ENCODE data around the gene IL10RB. TPM values are rescaled to one million over a fixed set of nuclear protein-coding genes. Genes with fewer than 3 reads are reported as not detected.
"Not testable (repeated sequence)": the region's sequence is repeated elsewhere in the genome, so short reads cannot be mapped to it uniquely, and the experiment has no call there.

IL10RB gene
- total and polyA plus RNA-seq, 10 of the 15 experiments (the other 5 are each of a cell fraction or from before 2014, with no cell fraction given) = 15.0 to 55.1 (median 34.9) TPM

DNA sequence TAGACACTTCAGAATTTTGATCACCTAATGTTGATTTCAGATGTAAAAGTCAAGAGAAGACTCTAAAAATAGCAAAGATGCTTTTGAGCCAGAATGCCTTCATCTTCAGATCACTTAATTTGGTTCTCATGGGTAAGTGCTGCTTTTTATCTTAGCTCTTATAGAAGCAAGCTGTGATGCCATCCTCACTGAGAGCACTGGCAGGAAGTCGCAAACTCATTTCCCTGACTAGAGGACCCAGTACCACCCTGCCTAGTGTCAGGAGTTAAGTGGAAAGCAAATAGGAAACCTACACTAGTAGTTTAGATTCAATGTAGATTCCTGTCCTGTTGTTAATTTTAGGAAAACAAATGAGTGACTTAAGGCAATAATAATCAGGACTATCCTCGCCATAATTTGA lies 24.3 kb upstream of the IL10RB start (continued):
- TF ChIP-seq MXI1 (IDR thresholded peaks at IDR 0.05; ENCODE audit: low read depth, low read length) = no peak
- TF ChIP-seq NBN (IDR thresholded peaks at IDR 0.05) = no peak

DNA sequence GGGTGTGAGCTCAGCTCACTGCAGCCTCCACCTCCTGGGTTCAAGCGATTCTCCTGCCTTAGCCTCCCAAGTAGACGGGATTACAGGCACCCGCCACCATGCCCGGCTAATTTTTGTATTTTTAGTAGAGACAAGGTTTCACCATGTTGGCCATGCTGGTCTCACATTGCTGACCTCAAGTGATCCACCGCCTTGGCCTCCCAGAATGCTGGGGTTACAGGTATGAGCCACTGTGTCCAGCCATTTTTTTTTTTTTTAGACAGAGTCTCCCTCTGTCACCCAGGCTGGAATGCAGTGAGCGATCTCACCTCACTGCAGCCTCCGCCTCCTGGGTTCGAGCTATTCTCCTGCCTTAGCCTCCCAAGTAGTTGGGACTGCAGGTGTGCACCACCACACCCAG lies 23.3 kb upstream of the IL10RB start:
- RAD21 ChIA-PET (ENCODE audit: unreplicated experiment); H3K27me3 ChIP-seq (replicated peaks in 1 of 2; ENCODE audit: control insufficient read depth in 2 of 2, insufficient read depth in 2 of 2, low read length in 1 of 2); FAIRE-seq; POLR2A ChIA-PET; intact Hi-C loops (cut with micrococcal nuclease; ENCODE audit: unreplicated experiment); H2AFZ ChIP-seq (ENCODE audit: control insufficient read depth, low read depth, low read length); H3K4me2 ChIP-seq (ENCODE audit: control insufficient read depth, insufficient read depth); H3K4me3 ChIP-seq; H3K27ac ChIP-seq (ENCODE audit: control insufficient read depth, insufficient read depth); in situ Hi-C loops (cut with MboI); DNase-seq (ENCODE audit: low read depth, low spot score); H3K9ac ChIP-seq (ENCODE audit: control insufficient read depth, insufficient read depth, low read length); H3K9me3 ChIP-seq (replicated peaks; ENCODE audit: control insufficient read depth, insufficient read depth, low read length); ATAC-seq; H4K20me1 ChIP-seq (ENCODE audit: control insufficient read depth, insufficient read depth); BruUV-seq (replicated peaks): not testable (repeated sequence)
- H3K79me2 ChIP-seq (ENCODE audit: control insufficient read depth, insufficient read depth, low read length) = peaks cover 40% of the 10 kb centered on the region
- over 99% methylated on average over 8 of the region's 8 CpGs for WGBS (ENCODE audit: insufficient coverage, insufficient replicate concordance, low lambda C conversion rate, missing lambda C conversion rate)
- ChIA-PET CTCF (interaction anchor here (1.5 kb wide), 1 partner anchor 23 kb away, joined by 5 read pairs; the partner anchor contains the start of gene IL10RB), SMC1A (ENCODE audit: uncharacterized antibody, unreplicated experiment) (interaction anchor here (0.6 kb wide), 1 partner anchor 66 kb away, joined by 4 read pairs; no protein-coding TSS in a partner anchor)
- peaks cover 36% of the 10 kb centered on the region for H3K4me1 ChIP-seq (ENCODE audit: control insufficient read depth, insufficient read depth, low read length)
- peaks cover 14 to 31% of the 10 kb centered on the region in 2 experiments for H3K36me3 ChIP-seq (ENCODE audit: control insufficient read depth in 2 of 2, insufficient read depth in 2 of 2, low read length in 1 of 2)

DNA sequence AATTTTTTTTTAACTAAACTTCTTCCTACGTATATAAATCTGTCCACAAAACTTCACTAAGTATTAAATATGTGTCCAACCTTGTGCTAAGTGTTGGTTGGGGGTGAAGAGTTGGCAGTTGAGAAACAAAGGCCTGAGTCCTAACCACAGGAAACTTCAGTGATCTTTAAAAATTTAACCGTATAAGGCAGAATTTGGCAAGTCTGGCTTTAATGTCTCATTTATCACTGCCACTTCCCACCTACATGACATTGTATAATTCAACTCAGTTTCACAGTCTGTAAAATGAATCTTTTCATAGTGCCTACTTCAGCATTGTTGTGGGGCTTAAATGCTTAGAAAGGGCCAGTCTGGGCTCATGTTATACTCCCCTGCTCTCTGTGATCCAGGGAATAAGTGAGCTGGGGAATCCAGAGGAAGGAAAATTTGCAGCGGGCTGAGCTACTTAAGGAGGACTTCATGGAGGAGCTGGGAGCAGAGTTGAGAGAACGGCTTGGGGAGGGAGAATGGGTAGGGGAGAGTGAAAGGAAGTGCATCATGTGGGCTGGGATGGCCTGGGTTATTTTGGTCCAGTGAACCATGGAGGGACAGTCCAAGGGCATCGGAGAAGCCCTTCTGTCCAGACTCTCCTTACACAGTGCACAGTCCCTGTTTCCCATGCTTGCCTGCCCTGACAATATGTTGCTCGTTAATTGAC lies 21.9 kb upstream of the IL10RB start:
- BruUV-seq (replicated peaks) = TSS peak; percentile 40
- no peak for FAIRE-seq
- WGBS (ENCODE audit: insufficient coverage, insufficient replicate concordance, low lambda C conversion rate, missing lambda C conversion rate) = 86% methylated on average over 6 of the region's 6 CpGs
- Histone ChIP-seq H2AFZ (ENCODE audit: control insufficient read depth, low read depth, low read length) (no peak overlapping the region), H4K20me1 (ENCODE audit: control insufficient read depth, insufficient read depth) (no peaks in the 10 kb centered on the region), H3K9ac (ENCODE audit: control insufficient read depth, insufficient read depth, low read length) (no peak overlapping the region; the same call in 1 of the 2 replicates), H3K27me3 (replicated peaks in 1 of 2; ENCODE audit: control insufficient read depth in 2 of 2, insufficient read depth in 2 of 2, low read length in 1 of 2) (no peaks in the 10 kb centered on the region), H3K4me2 (ENCODE audit: control insufficient read depth, insufficient read depth) (no peak overlapping the region), H3K4me1 (ENCODE audit: control insufficient read depth, insufficient read depth, low read length) (peaks cover 31% of the 10 kb centered on the region), H3K27ac (ENCODE audit: control insufficient read depth, insufficient read depth) (peak overlapping the region; percentile 64), H3K79me2 (ENCODE audit: control insufficient read depth, insufficient read depth, low read length) (peaks cover 37% of the 10 kb centered on the region), H3K9me3 (replicated peaks; ENCODE audit: control insufficient read depth, insufficient read depth, low read length) (no peaks in the 10 kb centered on the region), H3K4me3 (no peak overlapping the region), H3K36me3 (ENCODE audit: control insufficient read depth in 2 of 2, insufficient read depth in 2 of 2, low read length in 1 of 2) (peaks cover 17 to 44% of the 10 kb centered on the region in 2 experiments)
- peak; percentile 25; the same call in 2 of the 3 replicates for ATAC-seq
- SMC1A ChIA-PET (ENCODE audit: uncharacterized antibody, unreplicated experiment) = interaction anchor here (0.6 to 1.3 kb wide), 2 partner anchors 11 to 16 kb away, joined by 4 to 6 read pairs; no protein-coding TSS in a partner anchor
- CTCF ChIA-PET = interaction anchor here (1.5 kb wide), 1 partner anchor 21 kb away, joined by 5 read pairs; the partner anchor contains the start of gene IL10RB
- in situ Hi-C loops (cut with MboI) (no loop called here), intact Hi-C loops (cut with micrococcal nuclease; ENCODE audit: unreplicated experiment) (no loop called here)
- no peak for DNase-seq (ENCODE audit: low read depth, low spot score)
- POLR2A ChIA-PET = interaction anchor here (0.7 kb wide), 1 partner anchor 12 kb away, joined by 3 read pairs; no protein-coding TSS in a partner anchor
- RAD21 ChIA-PET (ENCODE audit: unreplicated experiment) = no interaction called here
- 0 out of 2 replicates have a peak, but pooled peaks have one; percentile 22 for TF ChIP-seq POLR2A (IDR thresholded peaks at IDR 0.05; ENCODE audit: low read depth, low read length)
- TF ChIP-seq, protein P1, sequence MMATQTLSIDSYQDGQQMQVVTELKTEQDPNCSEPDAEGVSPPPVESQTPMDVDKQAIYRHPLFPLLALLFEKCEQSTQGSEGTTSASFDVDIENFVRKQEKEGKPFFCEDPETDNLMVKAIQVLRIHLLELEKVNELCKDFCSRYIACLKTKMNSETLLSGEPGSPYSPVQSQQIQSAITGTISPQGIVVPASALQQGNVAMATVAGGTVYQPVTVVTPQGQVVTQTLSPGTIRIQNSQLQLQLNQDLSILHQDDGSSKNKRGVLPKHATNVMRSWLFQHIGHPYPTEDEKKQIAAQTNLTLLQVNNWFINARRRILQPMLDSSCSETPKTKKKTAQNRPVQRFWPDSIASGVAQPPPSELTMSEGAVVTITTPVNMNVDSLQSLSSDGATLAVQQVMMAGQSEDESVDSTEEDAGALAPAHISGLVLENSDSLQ (IDR thresholded peaks at IDR 0.05) = peak; percentile 72
- TF ChIP-seq SPI1 (IDR thresholded peaks at IDR 0.05; ENCODE audit: borderline replicate concordance, insufficient read depth, low read depth, low read length) = 0 out of 2 replicates have a peak, but pooled peaks have one; percentile 34
- TF ChIP-seq, protein P2, sequence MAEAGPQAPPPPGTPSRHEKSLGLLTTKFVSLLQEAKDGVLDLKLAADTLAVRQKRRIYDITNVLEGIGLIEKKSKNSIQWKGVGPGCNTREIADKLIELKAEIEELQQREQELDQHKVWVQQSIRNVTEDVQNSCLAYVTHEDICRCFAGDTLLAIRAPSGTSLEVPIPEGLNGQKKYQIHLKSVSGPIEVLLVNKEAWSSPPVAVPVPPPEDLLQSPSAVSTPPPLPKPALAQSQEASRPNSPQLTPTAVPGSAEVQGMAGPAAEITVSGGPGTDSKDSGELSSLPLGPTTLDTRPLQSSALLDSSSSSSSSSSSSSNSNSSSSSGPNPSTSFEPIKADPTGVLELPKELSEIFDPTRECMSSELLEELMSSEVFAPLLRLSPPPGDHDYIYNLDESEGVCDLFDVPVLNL (IDR thresholded peaks at IDR 0.05; ENCODE audit: low read depth, low read length) = no peak
- TF ChIP-seq, protein P3, sequence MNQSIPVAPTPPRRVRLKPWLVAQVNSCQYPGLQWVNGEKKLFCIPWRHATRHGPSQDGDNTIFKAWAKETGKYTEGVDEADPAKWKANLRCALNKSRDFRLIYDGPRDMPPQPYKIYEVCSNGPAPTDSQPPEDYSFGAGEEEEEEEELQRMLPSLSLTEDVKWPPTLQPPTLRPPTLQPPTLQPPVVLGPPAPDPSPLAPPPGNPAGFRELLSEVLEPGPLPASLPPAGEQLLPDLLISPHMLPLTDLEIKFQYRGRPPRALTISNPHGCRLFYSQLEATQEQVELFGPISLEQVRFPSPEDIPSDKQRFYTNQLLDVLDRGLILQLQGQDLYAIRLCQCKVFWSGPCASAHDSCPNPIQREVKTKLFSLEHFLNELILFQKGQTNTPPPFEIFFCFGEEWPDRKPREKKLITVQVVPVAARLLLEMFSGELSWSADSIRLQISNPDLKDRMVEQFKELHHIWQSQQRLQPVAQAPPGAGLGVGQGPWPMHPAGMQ (IDR thresholded peaks at IDR 0.05; ENCODE audit: borderline replicate concordance) = no peak
- no peak for TF ChIP-seq RBBP5 (conservative IDR thresholded peaks at IDR 0.05)
